PFSK-1 (cell line): ENCODE data around the gene SF3B3.

Source experiments
- POLR2AphosphoS5 ChIP-seq: IDR thresholded peaks from 2 replicates; pipeline ENCODE4 v1.6.1; 2012; ENCODE audit warnings: low read depth, mild to moderate bottlenecking, control low read depth, low read length, moderate library complexity
- TAF1 ChIP-seq: IDR thresholded peaks from 2 replicates; pipeline ENCODE4 v1.6.1; 2012; ENCODE audit warnings: low read length, control low read depth, borderline replicate concordance; ENCODE audit not compliant: insufficient read depth
- TF ChIP-seq, protein P1 (sequence below), 2 experiments: IDR thresholded peaks; 2 replicates each; pipeline versions ENCODE4 v1.6.1 to v1.8.0; 2011 to 2012; ENCODE audit warnings: low read depth in 2 of 2, low read length in 2 of 2, control low read depth in 1 of 2, inconsistent platforms in 1 of 2, mild to moderate bottlenecking in 1 of 2, moderate library complexity in 1 of 2; ENCODE audit not compliant: insufficient read depth in 1 of 2

DNA sequence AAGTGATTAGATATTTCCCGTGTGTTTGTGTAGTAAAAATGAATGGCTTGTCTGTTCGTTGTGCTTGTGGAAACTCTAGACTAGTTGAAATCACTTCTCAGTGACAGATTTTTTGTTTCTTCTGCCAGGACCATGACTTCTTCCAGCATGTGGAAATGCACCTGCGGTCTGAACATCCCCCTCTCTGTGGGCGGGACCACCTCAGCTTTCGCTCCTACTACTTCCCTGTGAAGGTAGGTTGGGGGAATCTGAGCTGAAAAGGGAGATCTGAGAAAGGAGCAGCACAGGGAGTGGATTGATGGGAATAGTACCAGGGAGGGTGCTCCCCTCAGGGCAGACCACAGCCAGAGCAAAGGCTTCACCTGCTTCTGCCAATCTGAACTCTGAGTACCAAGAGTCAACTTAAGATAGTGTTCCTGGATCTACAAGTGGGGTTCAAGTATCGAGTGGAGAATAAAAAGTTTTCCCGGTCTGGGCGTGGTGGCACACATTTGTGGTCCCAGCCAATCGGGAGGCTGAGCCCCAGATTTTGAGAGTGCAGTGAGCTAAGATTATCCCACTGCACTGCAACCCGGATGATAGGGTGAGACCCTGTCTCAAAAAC lies 47.5 kb downstream of the SF3B3 start:
- TF ChIP-seq, protein P1, sequence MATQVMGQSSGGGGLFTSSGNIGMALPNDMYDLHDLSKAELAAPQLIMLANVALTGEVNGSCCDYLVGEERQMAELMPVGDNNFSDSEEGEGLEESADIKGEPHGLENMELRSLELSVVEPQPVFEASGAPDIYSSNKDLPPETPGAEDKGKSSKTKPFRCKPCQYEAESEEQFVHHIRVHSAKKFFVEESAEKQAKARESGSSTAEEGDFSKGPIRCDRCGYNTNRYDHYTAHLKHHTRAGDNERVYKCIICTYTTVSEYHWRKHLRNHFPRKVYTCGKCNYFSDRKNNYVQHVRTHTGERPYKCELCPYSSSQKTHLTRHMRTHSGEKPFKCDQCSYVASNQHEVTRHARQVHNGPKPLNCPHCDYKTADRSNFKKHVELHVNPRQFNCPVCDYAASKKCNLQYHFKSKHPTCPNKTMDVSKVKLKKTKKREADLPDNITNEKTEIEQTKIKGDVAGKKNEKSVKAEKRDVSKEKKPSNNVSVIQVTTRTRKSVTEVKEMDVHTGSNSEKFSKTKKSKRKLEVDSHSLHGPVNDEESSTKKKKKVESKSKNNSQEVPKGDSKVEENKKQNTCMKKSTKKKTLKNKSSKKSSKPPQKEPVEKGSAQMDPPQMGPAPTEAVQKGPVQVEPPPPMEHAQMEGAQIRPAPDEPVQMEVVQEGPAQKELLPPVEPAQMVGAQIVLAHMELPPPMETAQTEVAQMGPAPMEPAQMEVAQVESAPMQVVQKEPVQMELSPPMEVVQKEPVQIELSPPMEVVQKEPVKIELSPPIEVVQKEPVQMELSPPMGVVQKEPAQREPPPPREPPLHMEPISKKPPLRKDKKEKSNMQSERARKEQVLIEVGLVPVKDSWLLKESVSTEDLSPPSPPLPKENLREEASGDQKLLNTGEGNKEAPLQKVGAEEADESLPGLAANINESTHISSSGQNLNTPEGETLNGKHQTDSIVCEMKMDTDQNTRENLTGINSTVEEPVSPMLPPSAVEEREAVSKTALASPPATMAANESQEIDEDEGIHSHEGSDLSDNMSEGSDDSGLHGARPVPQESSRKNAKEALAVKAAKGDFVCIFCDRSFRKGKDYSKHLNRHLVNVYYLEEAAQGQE (IDR thresholded peaks at IDR 0.05; ENCODE audit: insufficient read depth in 1 of 2, low read depth in 2 of 2, low read length in 2 of 2): no peak
- TF ChIP-seq POLR2AphosphoS5 (no peak), TAF1 (no peak)
